ENCODE measurements around the gene CASP1. TPM values are rescaled to one million over a fixed set of nuclear protein-coding genes. Genes with fewer than 3 reads are reported as not detected.
"Not testable (repeated sequence)": the region's sequence is repeated elsewhere in the genome, so short reads cannot be mapped to it uniquely, and the experiment has no call there.

Gene CASP1
- total and polyA plus RNA-seq, 8 donors: 21.2 to 84.0 (median 27.9) TPM

GRCh38 chr11:105049481-105049880 lies 14.5 kb upstream of the CASP1 start:
- ATAC-seq (no peak), DNase-seq (no peak)
- H3K27ac ChIP-seq: no peak overlapping the region
- TF ChIP-seq, protein P1, sequence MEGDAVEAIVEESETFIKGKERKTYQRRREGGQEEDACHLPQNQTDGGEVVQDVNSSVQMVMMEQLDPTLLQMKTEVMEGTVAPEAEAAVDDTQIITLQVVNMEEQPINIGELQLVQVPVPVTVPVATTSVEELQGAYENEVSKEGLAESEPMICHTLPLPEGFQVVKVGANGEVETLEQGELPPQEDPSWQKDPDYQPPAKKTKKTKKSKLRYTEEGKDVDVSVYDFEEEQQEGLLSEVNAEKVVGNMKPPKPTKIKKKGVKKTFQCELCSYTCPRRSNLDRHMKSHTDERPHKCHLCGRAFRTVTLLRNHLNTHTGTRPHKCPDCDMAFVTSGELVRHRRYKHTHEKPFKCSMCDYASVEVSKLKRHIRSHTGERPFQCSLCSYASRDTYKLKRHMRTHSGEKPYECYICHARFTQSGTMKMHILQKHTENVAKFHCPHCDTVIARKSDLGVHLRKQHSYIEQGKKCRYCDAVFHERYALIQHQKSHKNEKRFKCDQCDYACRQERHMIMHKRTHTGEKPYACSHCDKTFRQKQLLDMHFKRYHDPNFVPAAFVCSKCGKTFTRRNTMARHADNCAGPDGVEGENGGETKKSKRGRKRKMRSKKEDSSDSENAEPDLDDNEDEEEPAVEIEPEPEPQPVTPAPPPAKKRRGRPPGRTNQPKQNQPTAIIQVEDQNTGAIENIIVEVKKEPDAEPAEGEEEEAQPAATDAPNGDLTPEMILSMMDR (IDR thresholded peaks at IDR 0.05): no peak
- no peak overlapping the region for H3K4me3 ChIP-seq
- peaks cover 12 to 28% of the 10 kb centered on the region in 2 donors for H3K4me1 ChIP-seq
- H3K9me3 ChIP-seq: no peaks in the 10 kb centered on the region
- H3K27me3 ChIP-seq: no peaks in the 10 kb centered on the region
- intact Hi-C loops (cut with DNase I): loop anchor here in 1 of 2 donors (10.0 kb wide), 1 partner anchor 195 kb away; no protein-coding TSS in a partner anchor
- no peaks in the 10 kb centered on the region for H3K36me3 ChIP-seq

DNA sequence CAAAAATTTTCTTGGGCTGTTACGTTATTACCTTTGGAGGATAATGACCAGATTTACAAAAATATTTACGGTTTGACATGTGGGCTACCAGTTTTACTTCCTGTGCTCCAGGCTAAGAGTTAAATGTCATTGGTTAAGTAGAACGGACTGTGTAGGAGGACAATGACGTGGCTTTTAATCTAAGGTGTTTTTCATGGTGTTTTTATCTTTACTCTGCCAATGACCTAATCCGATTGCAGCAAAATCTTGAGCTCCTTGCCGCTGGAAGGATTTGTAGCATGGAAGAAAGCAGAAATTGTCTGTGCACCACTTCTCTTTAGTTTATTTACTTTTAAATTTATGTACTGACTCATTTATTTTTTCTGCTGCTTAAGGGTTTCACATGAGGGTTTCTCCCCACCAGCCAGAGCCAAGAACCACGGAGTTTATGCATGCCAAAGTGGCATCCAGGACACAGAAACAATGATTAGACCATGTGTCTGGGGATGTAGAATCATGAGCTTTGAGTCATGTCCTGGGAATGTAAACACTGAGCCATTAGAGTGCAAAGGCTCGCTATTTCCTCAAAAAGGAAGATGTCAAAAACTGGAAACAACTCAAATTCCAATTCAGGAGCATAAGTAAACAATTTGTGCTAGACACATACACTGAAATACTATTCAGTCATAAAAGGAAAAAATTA lies 12.1 kb upstream of the CASP1 start:
- ATAC-seq: peak; percentile 81
- intact Hi-C loops (cut with DNase I): loop anchor here in 1 of 2 donors (10.0 kb wide), 1 partner anchor 198 kb away; no protein-coding TSS in a partner anchor
- TF ChIP-seq, protein P1 (IDR thresholded peaks at IDR 0.05): no peak

DNA sequence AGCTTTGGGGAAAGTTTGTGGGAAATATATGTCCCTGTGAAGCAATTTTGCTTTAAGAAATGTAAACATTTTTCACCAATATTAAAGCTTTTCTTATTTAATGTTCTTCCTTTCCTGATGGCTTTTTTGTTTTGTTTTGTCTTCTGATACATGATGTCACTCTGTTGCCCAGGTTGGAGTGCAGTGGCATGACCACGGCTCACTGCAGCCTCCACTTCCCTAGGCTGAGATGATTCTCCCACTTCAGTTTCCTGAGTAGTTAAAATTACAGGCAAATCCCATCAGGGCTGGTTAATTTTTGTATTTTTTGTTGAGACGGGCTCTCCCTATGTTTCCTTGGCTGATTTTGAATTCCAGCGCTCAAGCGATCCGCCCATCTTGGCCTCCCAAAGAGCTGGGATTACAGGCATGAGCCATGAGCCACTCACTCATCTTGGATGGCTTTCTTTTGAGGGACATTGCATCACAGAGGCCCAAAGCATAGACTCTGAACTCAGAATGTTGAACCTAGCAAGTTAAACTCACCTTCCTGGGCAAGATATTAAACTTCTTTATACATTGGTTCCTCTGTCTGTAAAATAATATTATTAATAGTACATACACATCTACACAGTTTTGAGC lies 10.8 kb upstream of the CASP1 start:
- TF ChIP-seq, protein P1 (IDR thresholded peaks at IDR 0.05): no peak
- H3K27ac ChIP-seq: peak overlapping the region; percentile 81 to 88
- peak overlapping the region in 1 of 2 donors; percentile 56 for H3K4me3 ChIP-seq
- no peak for ATAC-seq
- no peaks in the 10 kb centered on the region for H3K9me3 ChIP-seq
- H3K27me3 ChIP-seq: no peaks in the 10 kb centered on the region
- DNase-seq: no peak
- intact Hi-C loops (cut with DNase I): loop anchor here in 1 of 2 donors (10.0 kb wide), 1 partner anchor 199 kb away; no protein-coding TSS in a partner anchor
- peaks cover 0 to 10% of the 10 kb centered on the region in 2 donors for H3K36me3 ChIP-seq
- peaks cover 12 to 53% of the 10 kb centered on the region in 2 donors for H3K4me1 ChIP-seq

More for the DNA sequence above, 12.1 kb upstream of the CASP1 start:
- H3K4me1 ChIP-seq: peaks cover 12 to 47% of the 10 kb centered on the region in 2 donors
- no peaks in the 10 kb centered on the region for H3K9me3 ChIP-seq
- no peak overlapping the region for H3K4me3 ChIP-seq
- peak in 3 of 4 donors; percentile 31 to 63 (median 53) for DNase-seq
- H3K36me3 ChIP-seq: no peaks in the 10 kb centered on the region
- H3K27me3 ChIP-seq: no peaks in the 10 kb centered on the region
- H3K27ac ChIP-seq: peak overlapping the region; percentile 63 to 64

GRCh38 chr11:105044557-105045524 lies 9.9 kb upstream of the CASP1 start, which contains the start of gene CARD16:
TSS of gene CARD16 (minus strand) at chr11:105045335. CDS start at chr11:105045297, 38 bp downstream.
- DNase-seq (peak in 3 of 4 donors; percentile 44 to 75 (median 55)), ATAC-seq (peak; percentile 86)
- H3K27ac ChIP-seq: peak within 1 kb of the TSS; percentile 81 to 88
- H3K36me3 ChIP-seq: peaks cover 0 to 19% of the 10 kb centered on the region in 2 donors
- not testable (repeated sequence) for H3K9me3 ChIP-seq, H3K27me3 ChIP-seq
- peak within 1 kb of the TSS; percentile 24 to 56 for H3K4me3 ChIP-seq
- intact Hi-C loops (cut with DNase I): loop anchor here in 1 of 2 donors (10.0 kb wide), 1 partner anchor 200 kb away; no protein-coding TSS in a partner anchor
- H3K4me1 ChIP-seq: peaks cover 12 to 58% of the 10 kb centered on the region in 2 donors

GRCh38 chr11:105042178-105042577 lies 7.2 kb upstream of the CASP1 start:
- no peak for DNase-seq
- H3K4me1 ChIP-seq: peaks cover 12 to 52% of the 10 kb centered on the region in 2 donors
- H3K36me3 ChIP-seq: peaks cover 0 to 37% of the 10 kb centered on the region in 2 donors
- TF ChIP-seq, protein P1 (IDR thresholded peaks at IDR 0.05): no peak
- peak overlapping the region in 1 of 2 donors; percentile 5 for H3K27ac ChIP-seq
- no peak for ATAC-seq
- no peaks in the 10 kb centered on the region for H3K27me3 ChIP-seq
- intact Hi-C loops (cut with DNase I): loop anchor here in 1 of 2 donors (10.0 kb wide), 1 partner anchor 203 kb away; no protein-coding TSS in a partner anchor
- no peaks in the 10 kb centered on the region for H3K9me3 ChIP-seq
- H3K4me3 ChIP-seq: peak overlapping the region in 1 of 2 donors; percentile 56
